Neural progenitor cell (in vitro differentiated cells): ENCODE results near the gene ELAVL4. TPM values are rescaled to one million over a fixed set of nuclear protein-coding genes. Genes with fewer than 3 reads are reported as not detected.

Experiments
- DNase-seq: peaks from one replicate; pipeline ENCODE4 v3.0.0-alpha.2; 2016; ENCODE audit warnings: low spot score
- H2AFZ ChIP-seq: fragments of 200-600 bp; sonication (generic); replicated peaks from 2 replicates; pipeline ENCODE4 v1.6.1; 2016; ENCODE audit warnings: antibody characterized with exemption
- H3F3A ChIP-seq: fragments of 200-600 bp; sonication (generic); 2 replicates; pipeline ENCODE4 v1.6.1; 2016; ENCODE audit warnings: antibody characterized with exemption, low read depth
- H3K27ac ChIP-seq: fragments of 200-600 bp; sonication (generic); 2 replicates; pipeline ENCODE4 v1.5.1; 2016; ENCODE audit warnings: mild to moderate bottlenecking
- H3K27me3 ChIP-seq: fragments of 200-600 bp; sonication (generic); 2 replicates; pipeline ENCODE4 v1.6.1; 2016; ENCODE audit warnings: mild to moderate bottlenecking, moderate library complexity
- H3K36me3 ChIP-seq: fragments of 200-600 bp; sonication (generic); 2 replicates; pipeline ENCODE4 v1.5.1; 2016
- H3K4me1 ChIP-seq: fragments of 200-600 bp; sonication (generic); 2 replicates; pipeline ENCODE4 v1.6.1; 2016; ENCODE audit warnings: mixed run types
- H3K4me2 ChIP-seq: fragments of 200-600 bp; sonication (generic); 2 replicates; pipeline ENCODE4 v1.6.1; 2016
- H3K4me3 ChIP-seq: fragments of 200-600 bp; sonication (generic); 2 replicates; pipeline ENCODE4 v1.5.1; 2016
- H3K79me2 ChIP-seq: fragments of 200-600 bp; sonication (generic); 2 replicates; pipeline ENCODE4 v1.6.1; 2016; ENCODE audit warnings: low read depth
- H3K9ac ChIP-seq: fragments of 200-600 bp; sonication (generic); 2 replicates; pipeline ENCODE4 v1.6.1; 2016
- H3K9me3 ChIP-seq: fragments of 200-600 bp; sonication (generic); 2 replicates; pipeline ENCODE4 v1.5.1; 2016; ENCODE audit warnings: low read depth
- H4K20me1 ChIP-seq: fragments of 200-600 bp; sonication (generic); 2 replicates; pipeline ENCODE4 v1.6.1; 2016; ENCODE audit warnings: low read depth
- H3K27ac Mint-ChIP-seq: 3 replicates; pipeline ENCODE4 v1.8.0; 2021; ENCODE audit warnings: mixed read lengths
- H3K27me3 Mint-ChIP-seq: 2 replicates; pipeline ENCODE4 v1.8.0; 2022; ENCODE audit warnings: low read depth, mild to moderate bottlenecking, inconsistent platforms, moderate library complexity, mixed read lengths; ENCODE audit not compliant: insufficient read depth
- H3K36me3 Mint-ChIP-seq: 3 replicates; pipeline ENCODE4 v1.8.0; 2021; ENCODE audit warnings: mixed read lengths
- H3K4me1 Mint-ChIP-seq: 3 replicates; pipeline ENCODE4 v1.8.0; 2021; ENCODE audit warnings: mixed read lengths
- H3K4me3 Mint-ChIP-seq: 3 replicates; pipeline ENCODE4 v1.8.0; 2021; ENCODE audit warnings: mild to moderate bottlenecking, moderate library complexity, mixed read lengths
- H3K9me3 Mint-ChIP-seq: 3 replicates; pipeline ENCODE4 v1.8.0; 2020; ENCODE audit warnings: mixed read lengths
- EZH2 ChIP-seq: fragments of 200-600 bp; sonication (generic); IDR thresholded peaks from 2 replicates; pipeline ENCODE4 v1.6.1; 2017; ENCODE audit warnings: antibody characterized with exemption, mild to moderate bottlenecking, moderate library complexity
- EZH2phosphoT487 ChIP-seq: fragments of 200-600 bp; sonication (generic); IDR thresholded peaks from 2 replicates; pipeline ENCODE4 v1.6.1; 2017; ENCODE audit warnings: antibody characterized with exemption
- total RNA-seq: library from RNA; depleted of rRNA; stranded (reverse); fragments of >200 nt; gene quantifications from 2 replicates; pipeline ENCODE4 v1.2.3, GENCODE V29; 2015; ENCODE audit warnings: low replicate concordance
- TF ChIP-seq, protein P1 (sequence below): fragments of 200-600 bp; sonication (generic); IDR thresholded peaks from 2 replicates; pipeline ENCODE4 v1.5.1; 2017; ENCODE audit warnings: antibody characterized with exemption, mild to moderate bottlenecking

The ELAVL4 gene
- total RNA-seq, 1 donor from 2014 or later, result not detected

DNA sequence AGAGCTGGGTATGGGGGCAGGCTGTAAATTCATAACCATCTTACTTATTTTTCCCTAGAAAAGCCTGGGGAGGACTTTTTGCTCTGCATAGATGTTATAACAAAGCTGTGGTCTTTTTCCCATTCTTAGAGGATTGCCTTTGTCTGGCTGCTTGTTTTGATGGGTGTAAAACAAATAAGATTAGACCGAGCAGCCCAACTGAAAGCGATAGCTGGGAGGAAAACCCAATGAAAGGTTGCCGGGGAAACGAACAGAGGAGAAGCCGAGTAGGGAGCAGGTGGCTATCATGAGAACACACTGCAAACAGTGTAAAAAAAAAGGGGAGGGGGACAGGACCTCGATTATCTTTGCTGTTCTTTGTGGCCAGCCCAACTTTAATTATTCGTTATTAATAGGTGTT lies 1.9 kb downstream of the ELAVL4 start:
- Mint-ChIP-seq H3K9me3 (no peaks in the 10 kb centered on the region), H3K4me1 (peaks cover 42% of the 10 kb centered on the region), H3K4me3 (peak overlapping the region; percentile 71), H3K27me3 (peaks cover 2% of the 10 kb centered on the region), H3K27ac (peak overlapping the region; percentile 73), H3K36me3 (no peaks in the 10 kb centered on the region)
- no peaks in the 10 kb centered on the region for H3K79me2 ChIP-seq
- no peaks in the 10 kb centered on the region for H3K4me1 ChIP-seq
- DNase-seq, result peak; percentile 60
- H3K36me3 ChIP-seq, result no peaks in the 10 kb centered on the region
- no peak overlapping the region for H3K27ac ChIP-seq
- no peak overlapping the region for H3K9ac ChIP-seq
- no peaks in the 10 kb centered on the region for H3F3A ChIP-seq
- no peak overlapping the region for H2AFZ ChIP-seq
- no peaks in the 10 kb centered on the region for H3K27me3 ChIP-seq
- no peaks in the 10 kb centered on the region for H4K20me1 ChIP-seq
- peaks cover 27% of the 10 kb centered on the region for H3K9me3 ChIP-seq
- H3K4me2 ChIP-seq, result no peak overlapping the region
- no peak overlapping the region for H3K4me3 ChIP-seq
- TF ChIP-seq EZH2 (no peak), EZH2phosphoT487 (no peak)
- TF ChIP-seq, protein P1, sequence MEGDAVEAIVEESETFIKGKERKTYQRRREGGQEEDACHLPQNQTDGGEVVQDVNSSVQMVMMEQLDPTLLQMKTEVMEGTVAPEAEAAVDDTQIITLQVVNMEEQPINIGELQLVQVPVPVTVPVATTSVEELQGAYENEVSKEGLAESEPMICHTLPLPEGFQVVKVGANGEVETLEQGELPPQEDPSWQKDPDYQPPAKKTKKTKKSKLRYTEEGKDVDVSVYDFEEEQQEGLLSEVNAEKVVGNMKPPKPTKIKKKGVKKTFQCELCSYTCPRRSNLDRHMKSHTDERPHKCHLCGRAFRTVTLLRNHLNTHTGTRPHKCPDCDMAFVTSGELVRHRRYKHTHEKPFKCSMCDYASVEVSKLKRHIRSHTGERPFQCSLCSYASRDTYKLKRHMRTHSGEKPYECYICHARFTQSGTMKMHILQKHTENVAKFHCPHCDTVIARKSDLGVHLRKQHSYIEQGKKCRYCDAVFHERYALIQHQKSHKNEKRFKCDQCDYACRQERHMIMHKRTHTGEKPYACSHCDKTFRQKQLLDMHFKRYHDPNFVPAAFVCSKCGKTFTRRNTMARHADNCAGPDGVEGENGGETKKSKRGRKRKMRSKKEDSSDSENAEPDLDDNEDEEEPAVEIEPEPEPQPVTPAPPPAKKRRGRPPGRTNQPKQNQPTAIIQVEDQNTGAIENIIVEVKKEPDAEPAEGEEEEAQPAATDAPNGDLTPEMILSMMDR, result no peak

GRCh38 chr1:50111503-50111902 lies 2.8 kb downstream of the ELAVL4 start:
- Histone ChIP-seq H3K4me1 (no peaks in the 10 kb centered on the region), H3K9ac (no peak overlapping the region), H4K20me1 (no peaks in the 10 kb centered on the region), H3K27me3 (no peaks in the 10 kb centered on the region), H3K9me3 (peaks cover 23% of the 10 kb centered on the region), H3F3A (no peaks in the 10 kb centered on the region), H3K4me3 (no peak overlapping the region), H3K4me2 (no peak overlapping the region), H3K79me2 (no peaks in the 10 kb centered on the region), H3K36me3 (no peaks in the 10 kb centered on the region), H2AFZ (no peak overlapping the region), H3K27ac (no peak overlapping the region)
- H3K4me1 Mint-ChIP-seq, result peaks cover 36% of the 10 kb centered on the region
- peaks cover 2% of the 10 kb centered on the region for H3K27me3 Mint-ChIP-seq
- H3K9me3 Mint-ChIP-seq, result no peaks in the 10 kb centered on the region
- peak overlapping the region; percentile 71 for H3K4me3 Mint-ChIP-seq
- DNase-seq, result no peak
- TF ChIP-seq EZH2phosphoT487, result no peak
- TF ChIP-seq, protein P1, result no peak
- no peak for TF ChIP-seq EZH2
- H3K27ac Mint-ChIP-seq, result peak overlapping the region; percentile 21
- H3K36me3 Mint-ChIP-seq, result no peaks in the 10 kb centered on the region

DNA sequence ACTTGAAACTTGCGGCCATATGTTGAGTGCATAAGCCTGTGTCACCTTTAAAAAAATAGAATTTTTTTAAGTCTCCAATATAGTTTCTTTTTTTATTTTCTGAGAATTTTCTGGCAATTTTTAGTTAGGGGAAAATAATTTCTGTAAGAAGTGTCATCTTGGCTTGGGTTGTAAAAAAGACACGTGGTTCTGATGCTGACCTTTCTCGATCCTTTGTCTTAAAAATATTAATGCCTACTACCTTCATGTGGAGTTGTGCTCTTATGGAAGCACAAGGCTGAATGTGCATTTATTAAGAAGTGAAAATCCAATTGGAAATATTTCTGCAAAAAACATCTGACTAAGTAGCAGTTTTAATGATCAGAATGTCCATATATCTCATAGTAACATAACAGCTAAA lies 3.5 kb downstream of the ELAVL4 start:
- no peaks in the 10 kb centered on the region for H3K79me2 ChIP-seq
- Mint-ChIP-seq H3K4me3 (no peak overlapping the region), H3K9me3 (no peaks in the 10 kb centered on the region), H3K27me3 (peaks cover 2% of the 10 kb centered on the region), H3K4me1 (peaks cover 35% of the 10 kb centered on the region), H3K36me3 (no peaks in the 10 kb centered on the region), H3K27ac (no peak overlapping the region)
- no peak overlapping the region for H3K9ac ChIP-seq
- H3K4me1 ChIP-seq, result no peaks in the 10 kb centered on the region
- H3F3A ChIP-seq, result no peaks in the 10 kb centered on the region
- H3K27ac ChIP-seq, result no peak overlapping the region
- peaks cover 29% of the 10 kb centered on the region for H3K9me3 ChIP-seq
- no peak for DNase-seq
- no peaks in the 10 kb centered on the region for H4K20me1 ChIP-seq
- H3K27me3 ChIP-seq, result no peaks in the 10 kb centered on the region
- no peaks in the 10 kb centered on the region for H3K36me3 ChIP-seq
- H2AFZ ChIP-seq, result no peak overlapping the region
- TF ChIP-seq, protein P1, result no peak
- no peak for TF ChIP-seq EZH2
- no peak for TF ChIP-seq EZH2phosphoT487
- H3K4me3 ChIP-seq, result no peak overlapping the region
- no peak overlapping the region for H3K4me2 ChIP-seq
